ENCODE data around the gene DDX41.

Gene DDX41

DNA sequence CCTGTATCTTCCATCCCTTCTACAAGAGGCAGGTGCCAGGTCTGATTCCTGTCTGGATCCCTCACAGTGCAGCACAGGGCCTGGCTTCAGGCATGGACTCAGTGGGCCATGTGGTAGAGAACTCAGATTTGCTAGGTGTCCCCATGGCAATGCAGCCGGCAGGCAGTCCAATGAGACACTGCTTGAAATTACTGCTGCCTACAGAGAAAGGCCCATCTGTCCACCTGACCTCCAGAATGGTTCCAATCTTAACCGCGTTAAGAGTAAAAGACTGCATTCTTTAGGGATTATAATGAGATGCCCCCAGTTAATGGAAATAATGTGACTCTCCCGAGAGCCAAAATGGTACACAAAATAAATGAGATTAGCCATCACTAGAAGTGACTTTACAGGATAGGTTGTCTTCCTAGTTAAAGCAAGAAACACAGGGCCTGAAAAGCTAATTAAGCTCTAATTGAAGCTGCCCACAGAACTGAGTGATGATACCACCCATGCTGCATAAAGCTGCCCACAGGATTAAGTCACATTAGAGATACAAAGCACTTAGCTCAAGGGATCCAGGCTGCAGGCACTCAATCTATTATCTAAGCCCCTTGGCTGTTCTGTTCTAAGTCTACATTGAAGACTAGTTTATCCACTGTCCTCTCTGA lies 26.2 kb upstream of the DDX41 start:
- no peaks in the 10 kb centered on the region for H4K20me1 ChIP-seq (ENCODE audit: insufficient read depth, low read length, poor library complexity, severe bottlenecking)

DNA sequence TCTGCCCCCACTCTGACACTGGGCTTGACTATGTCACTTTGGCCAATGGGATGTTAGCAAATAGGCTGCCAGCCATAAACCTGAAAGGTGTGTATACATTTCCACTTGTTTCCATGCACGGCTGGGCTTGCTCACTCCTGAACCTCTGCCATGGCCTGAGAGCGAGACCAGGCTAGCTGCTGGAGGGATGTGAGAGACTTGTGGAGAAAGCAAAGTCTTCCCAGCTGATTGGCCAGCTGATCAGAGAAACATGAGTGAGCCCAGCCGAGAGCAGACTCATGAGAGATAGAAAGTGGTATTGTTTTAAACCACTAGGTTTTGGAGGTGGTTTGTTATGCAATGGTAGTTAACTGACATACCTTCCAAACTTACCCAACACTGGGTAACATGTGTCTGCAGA lies 23.7 kb upstream of the DDX41 start:
- no peak overlapping the region for H3K4me3 ChIP-seq (ENCODE audit: low read length, poor library complexity, severe bottlenecking)
- no peaks in the 10 kb centered on the region for H3K79me2 ChIP-seq (ENCODE audit: insufficient read depth, low read length)
- H3K9me2 ChIP-seq (replicated peaks; ENCODE audit: low read depth, low read length), result no peaks in the 10 kb centered on the region
- H2AFZ ChIP-seq (ENCODE audit: low read length), result no peak overlapping the region
- no peaks in the 10 kb centered on the region for H3K4me1 ChIP-seq (ENCODE audit: insufficient read depth, low read length, poor library complexity, severe bottlenecking)
- H3F3A ChIP-seq (ENCODE audit: low read depth), result no peaks in the 10 kb centered on the region
- no peaks in the 10 kb centered on the region for H3K27me3 ChIP-seq (ENCODE audit: insufficient read depth, low read length, poor library complexity, severe bottlenecking)
- TF ChIP-seq EZH2phosphoT487 (IDR thresholded peaks at IDR 0.05; ENCODE audit: borderline replicate concordance), result no peak
- TF ChIP-seq, protein P1, sequence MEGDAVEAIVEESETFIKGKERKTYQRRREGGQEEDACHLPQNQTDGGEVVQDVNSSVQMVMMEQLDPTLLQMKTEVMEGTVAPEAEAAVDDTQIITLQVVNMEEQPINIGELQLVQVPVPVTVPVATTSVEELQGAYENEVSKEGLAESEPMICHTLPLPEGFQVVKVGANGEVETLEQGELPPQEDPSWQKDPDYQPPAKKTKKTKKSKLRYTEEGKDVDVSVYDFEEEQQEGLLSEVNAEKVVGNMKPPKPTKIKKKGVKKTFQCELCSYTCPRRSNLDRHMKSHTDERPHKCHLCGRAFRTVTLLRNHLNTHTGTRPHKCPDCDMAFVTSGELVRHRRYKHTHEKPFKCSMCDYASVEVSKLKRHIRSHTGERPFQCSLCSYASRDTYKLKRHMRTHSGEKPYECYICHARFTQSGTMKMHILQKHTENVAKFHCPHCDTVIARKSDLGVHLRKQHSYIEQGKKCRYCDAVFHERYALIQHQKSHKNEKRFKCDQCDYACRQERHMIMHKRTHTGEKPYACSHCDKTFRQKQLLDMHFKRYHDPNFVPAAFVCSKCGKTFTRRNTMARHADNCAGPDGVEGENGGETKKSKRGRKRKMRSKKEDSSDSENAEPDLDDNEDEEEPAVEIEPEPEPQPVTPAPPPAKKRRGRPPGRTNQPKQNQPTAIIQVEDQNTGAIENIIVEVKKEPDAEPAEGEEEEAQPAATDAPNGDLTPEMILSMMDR (conservative IDR thresholded peaks at IDR 0.05; ENCODE audit: low read length), result no peak
- H4K20me1 ChIP-seq (ENCODE audit: insufficient read depth, low read length, poor library complexity, severe bottlenecking), result no peaks in the 10 kb centered on the region
- H3K36me3 ChIP-seq (ENCODE audit: insufficient read depth, low read length), result peaks cover 17% of the 10 kb centered on the region; the same call in 1 of the 2 replicates
- no peak overlapping the region for H3K4me2 ChIP-seq (ENCODE audit: low read depth, low read length, poor library complexity, severe bottlenecking)
- no peaks in the 10 kb centered on the region for H3K9me3 ChIP-seq (ENCODE audit: insufficient read depth, low read depth, low read length)
- no peak overlapping the region for H3K9ac ChIP-seq (ENCODE audit: low read depth, low read length, poor library complexity, severe bottlenecking)

More for the DNA sequence above, 26.2 kb upstream of the DDX41 start:
- Histone ChIP-seq H3K4me2 (ENCODE audit: low read depth, low read length, poor library complexity, severe bottlenecking) (no peak overlapping the region), H3K79me2 (ENCODE audit: insufficient read depth, low read length) (no peaks in the 10 kb centered on the region), H3F3A (ENCODE audit: low read depth) (no peaks in the 10 kb centered on the region), H3K4me3 (ENCODE audit: low read length, poor library complexity, severe bottlenecking) (no peak overlapping the region), H3K9me2 (replicated peaks; ENCODE audit: low read depth, low read length) (no peaks in the 10 kb centered on the region), H3K9me3 (ENCODE audit: insufficient read depth, low read depth, low read length) (no peaks in the 10 kb centered on the region), H3K4me1 (ENCODE audit: insufficient read depth, low read length, poor library complexity, severe bottlenecking) (no peaks in the 10 kb centered on the region), H3K36me3 (ENCODE audit: insufficient read depth, low read length) (peaks cover 4% of the 10 kb centered on the region; the same call in 1 of the 2 replicates), H2AFZ (ENCODE audit: low read length) (no peak overlapping the region), H3K27me3 (ENCODE audit: insufficient read depth, low read length, poor library complexity, severe bottlenecking) (no peaks in the 10 kb centered on the region), H3K9ac (ENCODE audit: low read depth, low read length, poor library complexity, severe bottlenecking) (no peak overlapping the region)
- TF ChIP-seq EZH2phosphoT487 (IDR thresholded peaks at IDR 0.05; ENCODE audit: borderline replicate concordance), result no peak
- TF ChIP-seq, protein P1 (conservative IDR thresholded peaks at IDR 0.05; ENCODE audit: low read length), result no peak

DNA sequence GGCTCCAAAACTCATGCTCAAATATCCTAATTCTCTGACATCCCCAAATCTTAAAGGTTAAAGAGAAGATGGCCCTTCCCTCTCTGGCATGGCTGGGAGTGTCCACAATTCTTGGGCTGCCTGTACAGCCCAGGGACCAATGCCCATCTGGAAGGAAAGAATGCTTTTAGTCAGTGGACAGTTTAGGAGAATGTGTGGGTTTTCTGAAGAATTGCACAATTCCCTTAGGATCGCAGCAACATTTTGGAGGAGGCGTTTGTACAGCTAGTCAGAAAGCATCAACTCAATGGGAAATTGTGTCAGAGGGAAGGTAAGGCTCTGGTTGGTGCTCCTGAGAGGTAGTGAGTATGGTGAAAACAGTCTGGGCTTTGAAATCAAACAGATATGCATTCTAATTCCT lies 22.6 kb upstream of the DDX41 start:
- Histone ChIP-seq H3K27me3 (ENCODE audit: insufficient read depth, low read length, poor library complexity, severe bottlenecking) (no peaks in the 10 kb centered on the region), H3K9ac (ENCODE audit: low read depth, low read length, poor library complexity, severe bottlenecking) (no peak overlapping the region), H3K36me3 (ENCODE audit: insufficient read depth, low read length) (peaks cover 17% of the 10 kb centered on the region; the same call in 1 of the 2 replicates), H3K79me2 (ENCODE audit: insufficient read depth, low read length) (no peaks in the 10 kb centered on the region), H2AFZ (ENCODE audit: low read length) (no peak overlapping the region), H3K9me3 (ENCODE audit: insufficient read depth, low read depth, low read length) (no peaks in the 10 kb centered on the region), H3F3A (ENCODE audit: low read depth) (no peaks in the 10 kb centered on the region), H3K4me2 (ENCODE audit: low read depth, low read length, poor library complexity, severe bottlenecking) (no peak overlapping the region), H4K20me1 (ENCODE audit: insufficient read depth, low read length, poor library complexity, severe bottlenecking) (no peaks in the 10 kb centered on the region), H3K4me1 (ENCODE audit: insufficient read depth, low read length, poor library complexity, severe bottlenecking) (no peaks in the 10 kb centered on the region), H3K4me3 (ENCODE audit: low read length, poor library complexity, severe bottlenecking) (no peak overlapping the region), H3K9me2 (replicated peaks; ENCODE audit: low read depth, low read length) (no peaks in the 10 kb centered on the region)
- TF ChIP-seq, protein P1 (conservative IDR thresholded peaks at IDR 0.05; ENCODE audit: low read length), result no peak
- TF ChIP-seq EZH2phosphoT487 (IDR thresholded peaks at IDR 0.05; ENCODE audit: borderline replicate concordance), result no peak
